ENCODE measurements around the gene HLCS.

HLCS gene

GRCh38 chr21:36917471-36918158, 48.9 kb downstream of the HLCS start:
- H3K9ac ChIP-seq (ENCODE audit: low read length) = no peak overlapping the region

GRCh38 chr21:36916718-36917117, 49.8 kb downstream of the HLCS start:
- H3K27ac ChIP-seq (ENCODE audit: low read depth, low read length) = no peak overlapping the region
- no peaks in the 10 kb centered on the region for H3K4me1 ChIP-seq (ENCODE audit: insufficient read depth, low read length)
- no peaks in the 10 kb centered on the region for H3K9me3 ChIP-seq (ENCODE audit: low read length)
- no peak overlapping the region for H3K9ac ChIP-seq (ENCODE audit: low read length)
- no peak overlapping the region for H3K4me3 ChIP-seq (ENCODE audit: low read depth in 1 of 2, low read length in 2 of 2)
- H3K36me3 ChIP-seq (ENCODE audit: insufficient read depth, low read length) = no peaks in the 10 kb centered on the region
- H3K27me3 ChIP-seq (ENCODE audit: control insufficient read depth in 1 of 2, insufficient read depth in 2 of 2, low read length in 2 of 2) = no peaks in the 10 kb centered on the region

More at GRCh38 chr21:36917471-36918158, 48.9 kb downstream of the HLCS start:
- H3K27ac ChIP-seq (ENCODE audit: low read depth, low read length) = no peak overlapping the region
- no peaks in the 10 kb centered on the region for H3K9me3 ChIP-seq (ENCODE audit: low read length)
- H3K4me1 ChIP-seq (ENCODE audit: insufficient read depth, low read length) = no peaks in the 10 kb centered on the region
- H3K27me3 ChIP-seq (ENCODE audit: control insufficient read depth in 1 of 2, insufficient read depth in 2 of 2, low read length in 2 of 2) = no peaks in the 10 kb centered on the region
- no peak overlapping the region for H3K4me3 ChIP-seq (ENCODE audit: low read depth in 1 of 2, low read length in 2 of 2)
- no peaks in the 10 kb centered on the region for H3K36me3 ChIP-seq (ENCODE audit: insufficient read depth, low read length)

DNA sequence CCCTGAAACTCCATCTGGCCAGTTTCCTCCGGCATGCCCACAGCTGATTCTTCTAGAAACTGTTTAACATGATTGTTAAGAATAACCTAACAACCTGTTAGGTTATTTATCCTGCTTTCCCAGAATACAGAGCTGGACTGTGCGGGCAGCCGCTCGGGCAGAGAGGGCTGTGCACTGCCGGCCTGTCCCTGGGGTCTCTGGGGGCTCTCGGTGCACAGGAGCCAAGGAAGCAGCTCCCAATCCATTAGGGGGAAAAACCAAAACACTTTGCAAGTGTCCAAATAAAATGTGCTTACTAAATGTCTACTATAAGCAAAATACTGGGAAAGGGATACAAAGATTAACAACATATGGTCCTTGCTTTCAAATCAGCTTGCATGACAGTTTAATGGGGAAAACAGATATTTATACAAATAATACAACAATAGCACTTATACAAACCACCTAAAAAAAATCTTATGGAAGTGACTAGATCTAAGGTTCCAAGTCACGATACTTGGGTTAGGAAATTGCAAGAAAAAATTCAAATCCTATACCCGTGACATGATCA, 50.7 kb downstream of the HLCS start:
- Histone ChIP-seq H3K27ac (ENCODE audit: low read depth, low read length) (no peak overlapping the region), H3K4me3 (ENCODE audit: low read depth in 1 of 2, low read length in 2 of 2) (no peak overlapping the region), H3K4me1 (ENCODE audit: insufficient read depth, low read length) (no peaks in the 10 kb centered on the region), H3K9me3 (ENCODE audit: low read length) (no peaks in the 10 kb centered on the region), H3K36me3 (ENCODE audit: insufficient read depth, low read length) (no peaks in the 10 kb centered on the region), H3K9ac (ENCODE audit: low read length) (no peak overlapping the region), H3K27me3 (ENCODE audit: control insufficient read depth in 1 of 2, insufficient read depth in 2 of 2, low read length in 2 of 2) (no peaks in the 10 kb centered on the region)

DNA sequence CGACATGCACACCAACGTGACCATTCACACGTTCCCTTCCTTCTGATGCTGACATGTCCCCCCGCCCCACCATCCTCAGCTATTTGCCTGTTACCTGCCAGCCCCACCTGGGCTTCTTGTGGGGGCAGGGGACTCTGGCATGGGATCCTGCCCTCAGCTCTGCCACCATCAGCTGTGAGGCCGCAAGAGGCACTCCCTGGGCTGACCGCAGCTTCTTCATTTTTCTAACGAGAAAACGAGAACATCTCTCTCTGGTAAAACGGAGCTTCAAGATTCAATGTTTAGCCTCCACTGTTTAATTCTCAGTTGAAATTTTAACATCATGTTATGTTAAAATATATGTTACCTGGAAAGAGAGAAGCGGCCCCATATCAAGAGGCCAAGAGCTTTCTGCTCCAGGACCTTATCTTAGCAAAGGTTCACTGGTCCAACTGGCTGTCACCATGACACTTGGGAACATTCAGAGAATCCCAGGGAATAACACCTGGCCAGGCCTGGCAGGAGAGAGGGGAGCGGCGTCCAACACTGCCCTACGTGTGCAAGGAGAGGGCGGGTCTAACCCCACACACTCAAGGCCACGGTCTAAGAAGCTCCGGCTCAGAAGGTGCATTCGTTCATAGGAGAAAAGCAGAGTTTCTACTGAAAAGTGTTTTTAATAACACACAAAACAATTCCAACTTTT, 51.3 kb downstream of the HLCS start:
- no peaks in the 10 kb centered on the region for H3K36me3 ChIP-seq (ENCODE audit: insufficient read depth, low read length)
- no peaks in the 10 kb centered on the region for H3K4me1 ChIP-seq (ENCODE audit: insufficient read depth, low read length)
- H3K27me3 ChIP-seq (ENCODE audit: control insufficient read depth in 1 of 2, insufficient read depth in 2 of 2, low read length in 2 of 2) = no peaks in the 10 kb centered on the region
- no peak overlapping the region for H3K4me3 ChIP-seq (ENCODE audit: low read depth in 1 of 2, low read length in 2 of 2)
- no peak overlapping the region for H3K9ac ChIP-seq (ENCODE audit: low read length)
- no peak overlapping the region for H3K27ac ChIP-seq (ENCODE audit: low read depth, low read length)
- no peaks in the 10 kb centered on the region for H3K9me3 ChIP-seq (ENCODE audit: low read length)

GRCh38 chr21:36914244-36915013, 52.0 kb downstream of the HLCS start:
- no peak overlapping the region for H3K27ac ChIP-seq (ENCODE audit: low read depth, low read length)
- H3K9ac ChIP-seq (ENCODE audit: low read length) = no peak overlapping the region
- H3K36me3 ChIP-seq (ENCODE audit: insufficient read depth, low read length) = no peaks in the 10 kb centered on the region
- H3K27me3 ChIP-seq (ENCODE audit: control insufficient read depth in 1 of 2, insufficient read depth in 2 of 2, low read length in 2 of 2) = no peaks in the 10 kb centered on the region
- no peaks in the 10 kb centered on the region for H3K4me1 ChIP-seq (ENCODE audit: insufficient read depth, low read length)
- H3K9me3 ChIP-seq (ENCODE audit: low read length) = no peaks in the 10 kb centered on the region
- no peak overlapping the region for H3K4me3 ChIP-seq (ENCODE audit: low read depth in 1 of 2, low read length in 2 of 2)

GRCh38 chr21:36913247-36914169, 53.0 kb downstream of the HLCS start:
- no peaks in the 10 kb centered on the region for H3K36me3 ChIP-seq (ENCODE audit: insufficient read depth, low read length)
- no peaks in the 10 kb centered on the region for H3K27me3 ChIP-seq (ENCODE audit: control insufficient read depth in 1 of 2, insufficient read depth in 2 of 2, low read length in 2 of 2)
- H3K27ac ChIP-seq (ENCODE audit: low read depth, low read length) = no peak overlapping the region
- H3K4me3 ChIP-seq (ENCODE audit: low read depth in 1 of 2, low read length in 2 of 2) = no peak overlapping the region
- no peaks in the 10 kb centered on the region for H3K9me3 ChIP-seq (ENCODE audit: low read length)
- H3K9ac ChIP-seq (ENCODE audit: low read length) = no peak overlapping the region
- H3K4me1 ChIP-seq (ENCODE audit: insufficient read depth, low read length) = no peaks in the 10 kb centered on the region

GRCh38 chr21:36910581-36911307, 55.7 kb downstream of the HLCS start:
- H3K27ac ChIP-seq (ENCODE audit: low read depth, low read length) = no peak overlapping the region
- H3K4me1 ChIP-seq (ENCODE audit: insufficient read depth, low read length) = no peaks in the 10 kb centered on the region

GRCh38 chr21:36909901-36910561, 56.4 kb downstream of the HLCS start:
- H3K9me3 ChIP-seq (ENCODE audit: low read length) = no peaks in the 10 kb centered on the region
- H3K36me3 ChIP-seq (ENCODE audit: insufficient read depth, low read length) = no peaks in the 10 kb centered on the region
- H3K4me1 ChIP-seq (ENCODE audit: insufficient read depth, low read length) = no peaks in the 10 kb centered on the region
- H3K9ac ChIP-seq (ENCODE audit: low read length) = no peak overlapping the region
- no peak overlapping the region for H3K4me3 ChIP-seq (ENCODE audit: low read depth in 1 of 2, low read length in 2 of 2)
- no peaks in the 10 kb centered on the region for H3K27me3 ChIP-seq (ENCODE audit: control insufficient read depth in 1 of 2, insufficient read depth in 2 of 2, low read length in 2 of 2)
- H3K27ac ChIP-seq (ENCODE audit: low read depth, low read length) = no peak overlapping the region

More at GRCh38 chr21:36910581-36911307, 55.7 kb downstream of the HLCS start:
- Histone ChIP-seq H3K36me3 (ENCODE audit: insufficient read depth, low read length) (no peaks in the 10 kb centered on the region), H3K27me3 (ENCODE audit: control insufficient read depth in 1 of 2, insufficient read depth in 2 of 2, low read length in 2 of 2) (no peaks in the 10 kb centered on the region), H3K4me3 (ENCODE audit: low read depth in 1 of 2, low read length in 2 of 2) (no peak overlapping the region), H3K9ac (ENCODE audit: low read length) (no peak overlapping the region), H3K9me3 (ENCODE audit: low read length) (no peaks in the 10 kb centered on the region)

- H3K27ac ChIP-seq (ENCODE audit: low read depth, low read length) = no peak overlapping the region
- no peaks in the 10 kb centered on the region for H3K9me3 ChIP-seq (ENCODE audit: low read length)
- H3K27me3 ChIP-seq (ENCODE audit: control insufficient read depth in 1 of 2, insufficient read depth in 2 of 2, low read length in 2 of 2) = no peaks in the 10 kb centered on the region
Measured at GRCh38 chr21:36909423-36909822, 57.0 kb downstream of the HLCS start.

More at GRCh38 chr21:36909423-36909822, 57.0 kb downstream of the HLCS start:
- Histone ChIP-seq H3K9ac (ENCODE audit: low read length) (no peak overlapping the region), H3K4me1 (ENCODE audit: insufficient read depth, low read length) (no peaks in the 10 kb centered on the region), H3K36me3 (ENCODE audit: insufficient read depth, low read length) (no peaks in the 10 kb centered on the region), H3K4me3 (ENCODE audit: low read depth in 1 of 2, low read length in 2 of 2) (no peak overlapping the region)
